ENCODE data around the gene CTDNEP1.

- TF ChIP-seq CTCF (IDR thresholded peaks at IDR 0.05; ENCODE audit: low read depth, low read length) (no peak), EZH2phosphoT487 (IDR thresholded peaks at IDR 0.05; ENCODE audit: low read depth) (no peak)
Observed at GRCh38 chr17:7217113-7217987, 34.2 kb downstream of the CTDNEP1 start.

All from OCI-LY3 (cell line).